ENCODE measurements around the gene TMPRSS11E. TPM values are rescaled to one million over a fixed set of nuclear protein-coding genes. Genes with fewer than 3 reads are reported as not detected.
"Not testable (repeated sequence)": the region's sequence is repeated elsewhere in the genome, so short reads cannot be mapped to it uniquely, and the experiment has no call there.

Gene TMPRSS11E
- under 1 TPM in 2 of 4 donors, not detected in 2; 0.11 to 0.28 TPM for polyA plus RNA-seq (ENCODE audit: insufficient read length in 4 of 4)

- no peak for DNase-seq (ENCODE audit: low read depth in 4 of 4, low spot score in 2 of 4)
These were observed at the start of gene TMPRSS11E for GRCh38 chr4:68447201-68447600. TMPRSS11E (plus strand) TSS chr4:68447463; CDS start chr4:68447513, 50 bp downstream.

- no peak for DNase-seq (ENCODE audit: low read depth in 4 of 4, low spot score in 2 of 4)
These were observed 48.0 kb upstream of the TMPRSS11E start for GRCh38 chr4:68399306-68399705.

- DNase-seq (ENCODE audit: low read depth in 4 of 4, low spot score in 2 of 4): no peak
These were observed 46.0 kb upstream of the TMPRSS11E start for GRCh38 chr4:68401231-68401630.

- DNase-seq (ENCODE audit: low read depth in 4 of 4, low spot score in 2 of 4): no peak
These were observed 43.1 kb upstream of the TMPRSS11E start for GRCh38 chr4:68404153-68404552.

- DNase-seq (ENCODE audit: low read depth in 4 of 4, low spot score in 2 of 4): not testable (repeated sequence)
These were observed 41.4 kb upstream of the TMPRSS11E start for GRCh38 chr4:68405718-68406478.

- DNase-seq (ENCODE audit: low read depth in 4 of 4, low spot score in 2 of 4): no peak
These were observed 40.8 kb upstream of the TMPRSS11E start for GRCh38 chr4:68406479-68406859.

GRCh38 chr4:68407015-68407867, 40.0 kb upstream of the TMPRSS11E start:
- DNase-seq (ENCODE audit: low read depth in 4 of 4, low spot score in 2 of 4): not testable (repeated sequence)

- no peak for DNase-seq (ENCODE audit: low read depth in 4 of 4, low spot score in 2 of 4)
These were observed 39.4 kb upstream of the TMPRSS11E start for GRCh38 chr4:68407868-68408190.

- no peak for DNase-seq (ENCODE audit: low read depth in 4 of 4, low spot score in 2 of 4)
These were observed 37.1 kb upstream of the TMPRSS11E start for GRCh38 chr4:68410149-68410548.

- DNase-seq (ENCODE audit: low read depth in 4 of 4, low spot score in 2 of 4): no peak
These were observed 36.6 kb upstream of the TMPRSS11E start for GRCh38 chr4:68410643-68411042.

- not testable (repeated sequence) for DNase-seq (ENCODE audit: low read depth in 4 of 4, low spot score in 2 of 4)
These were observed 35.2 kb upstream of the TMPRSS11E start for GRCh38 chr4:68412031-68412430.

- DNase-seq (ENCODE audit: low read depth in 4 of 4, low spot score in 2 of 4): no peak
These were observed 30.7 kb upstream of the TMPRSS11E start for GRCh38 chr4:68416591-68416990.

GRCh38 chr4:68426516-68426915, 20.7 kb upstream of the TMPRSS11E start:
- DNase-seq (ENCODE audit: low read depth in 4 of 4, low spot score in 2 of 4): no peak

- no peak for DNase-seq (ENCODE audit: low read depth in 4 of 4, low spot score in 2 of 4)
These were observed 16.9 kb upstream of the TMPRSS11E start for GRCh38 chr4:68430337-68430736.

- no peak for DNase-seq (ENCODE audit: low read depth in 4 of 4, low spot score in 2 of 4)
These were observed 14.9 kb upstream of the TMPRSS11E start for GRCh38 chr4:68432320-68432719.

GRCh38 chr4:68433582-68433981, 13.7 kb upstream of the TMPRSS11E start:
- DNase-seq (ENCODE audit: low read depth in 4 of 4, low spot score in 2 of 4): no peak

- no peak for DNase-seq (ENCODE audit: low read depth in 4 of 4, low spot score in 2 of 4)
These were observed 13.0 kb upstream of the TMPRSS11E start for GRCh38 chr4:68434277-68434676.

GRCh38 chr4:68434836-68435235, 12.4 kb upstream of the TMPRSS11E start:
- DNase-seq (ENCODE audit: low read depth in 4 of 4, low spot score in 2 of 4): no peak

- DNase-seq (ENCODE audit: low read depth in 4 of 4, low spot score in 2 of 4): no peak
These were observed 2.2 kb upstream of the TMPRSS11E start for GRCh38 chr4:68445111-68445510.

GRCh38 chr4:68451246-68452211, 4.3 kb downstream of the TMPRSS11E start:
- no peak for DNase-seq (ENCODE audit: low read depth in 4 of 4, low spot score in 2 of 4)

- DNase-seq (ENCODE audit: low read depth in 4 of 4, low spot score in 2 of 4): no peak
These were observed 12.8 kb downstream of the TMPRSS11E start for GRCh38 chr4:68460085-68460484.

Measured in left renal cortex interstitium (tissue), 4 donors.